Placental pericyte (primary cell): ENCODE measurements around the gene C6orf15. TPM values are rescaled to one million over a fixed set of nuclear protein-coding genes. Genes with fewer than 3 reads are reported as not detected.

Source experiments
- small RNA-seq: library from RNA; depleted of rRNA; stranded (forward); fragments of <200 nt; gene quantifications from one replicate; pipeline ENCODE3, GENCODE V24; 2012; ENCODE audit warnings: low replicate concordance
- total RNA-seq: library from RNA; depleted of rRNA; stranded (reverse); fragments of >200 nt; gene quantifications from 2 replicates; pipeline ENCODE4 v1.2.3, GENCODE V29; 2012

The C6orf15 gene
- total RNA-seq = not detected in 2 replicates

DNA sequence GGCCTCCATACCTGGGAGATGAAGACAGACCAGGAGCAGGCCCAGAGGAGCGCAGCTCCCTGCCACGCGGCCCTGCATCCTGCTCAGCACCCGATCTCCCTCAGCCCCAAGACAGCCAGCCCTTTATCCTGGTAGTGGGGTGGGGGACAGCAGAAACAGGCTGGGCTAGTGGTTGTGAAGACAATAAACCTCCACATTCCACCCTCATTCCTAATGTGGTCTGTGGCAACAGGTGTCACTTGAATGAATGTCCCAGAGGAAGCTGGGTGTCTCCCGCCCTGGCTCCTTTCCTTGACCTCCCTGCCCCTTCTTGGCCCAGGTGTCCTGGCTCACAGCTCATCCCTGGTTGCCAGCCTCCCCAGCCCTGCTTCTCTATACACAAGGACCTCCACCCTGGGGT, at the start of gene C6orf15:
Gene C6orf15 (minus strand): TSS at position 98 of the 400 bp plus-strand sequence. CDS start 20 bp downstream, at position 78.

DNA sequence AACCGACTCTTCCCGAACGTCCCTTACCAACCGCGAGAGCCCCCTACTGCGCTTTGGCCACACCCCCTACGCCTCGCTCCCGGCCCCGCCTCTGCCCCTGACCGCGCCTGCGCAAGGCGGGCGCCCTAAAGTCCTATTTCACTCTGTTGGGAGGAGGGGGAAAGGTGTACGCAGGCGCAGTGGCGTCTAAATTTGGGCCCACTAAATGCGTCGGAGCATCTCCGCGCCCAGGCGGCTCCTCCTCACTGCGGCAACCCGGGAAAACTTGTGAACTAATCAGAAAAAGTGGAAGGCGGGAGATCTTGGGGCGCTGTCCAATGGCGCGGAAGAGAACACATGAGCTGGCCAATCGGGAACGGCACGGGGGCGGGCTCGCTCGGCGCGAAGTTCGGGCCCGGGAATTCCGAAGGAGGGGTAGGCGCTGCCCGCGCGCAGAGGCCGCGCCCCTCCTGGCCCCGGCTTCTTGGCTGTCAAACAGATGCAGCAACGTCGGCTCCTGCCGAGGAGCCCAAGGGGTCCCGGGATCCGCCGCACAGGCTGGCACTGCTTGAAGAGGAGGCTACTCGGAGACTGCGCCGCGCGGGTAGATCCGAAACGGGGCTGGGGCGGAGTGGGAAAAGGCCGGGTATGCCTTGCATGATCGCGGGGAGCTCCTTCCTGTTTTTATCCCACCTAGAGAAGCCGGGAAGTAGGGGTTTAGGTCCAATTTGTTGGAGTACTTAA, 45.9 kb upstream of the C6orf15 start, which contains the start of gene TCF19:
Gene TCF19 (plus strand): TSS at position 450 of the 723 bp plus-strand sequence. CDS start 881 bp downstream, outside the sequence.

DNA sequence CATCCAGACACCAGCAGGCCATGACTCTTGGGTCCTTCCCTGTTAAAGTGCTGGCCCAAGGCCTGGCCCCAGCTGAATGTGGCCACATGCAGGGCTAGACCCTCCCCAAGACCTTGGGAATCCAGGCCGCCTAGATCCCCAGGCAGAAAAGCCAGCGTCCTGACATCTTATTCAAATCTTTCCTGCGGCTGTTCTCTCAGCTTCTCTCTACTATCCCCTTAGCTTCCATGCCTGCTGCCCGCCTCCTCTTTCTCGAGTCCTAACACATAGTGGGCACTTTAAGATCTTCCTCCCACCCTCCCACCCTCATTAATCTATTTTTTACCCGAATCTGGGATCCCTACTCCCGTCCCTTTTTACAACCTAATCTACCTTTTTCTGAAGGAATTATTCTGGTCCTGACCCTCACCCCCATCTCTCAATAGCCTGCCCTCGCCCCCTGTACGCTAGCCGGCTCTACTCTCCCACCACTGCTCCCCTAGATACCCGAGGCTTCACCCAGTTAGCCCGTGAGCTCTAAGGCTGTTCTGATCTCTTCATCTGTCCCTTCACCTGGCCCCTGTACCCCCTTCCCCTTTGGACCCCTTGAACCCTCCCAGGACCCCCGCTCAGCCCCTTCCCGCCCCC, 45.3 kb upstream of the C6orf15 start, which contains the start of gene CCHCR1:
Gene CCHCR1 (minus strand): TSS at position 290 of the 627 bp plus-strand sequence. CDS start 202 bp downstream, at position 88.

GRCh38 chr6:31138982-31139381, 26.6 kb upstream of the C6orf15 start, which contains the start of gene PSORS1C2:
Gene PSORS1C2, minus strand, starts transcription at chr6:31139066. Its CDS starts 40 bp downstream, at chr6:31139026.

GRCh38 chr6:31120151-31120915, 8.0 kb upstream of the C6orf15 start, which contains the start of gene CDSN:
Gene CDSN, minus strand, starts transcription at chr6:31120446. Its CDS starts 27 bp downstream, at chr6:31120419.

GRCh38 chr6:31114541-31114878, 2.1 kb upstream of the C6orf15 start, which contains the start of gene PSORS1C1:
Gene PSORS1C1, plus strand, starts transcription at chr6:31114800. Its CDS starts 14,833 bp downstream, at chr6:31129633.

Small RNA genes within 50 kb of the gene (small RNA-seq; reads per million reads assigned to genes)
- gene POLR2LP1 (not detected), gene RNU6-1133P (0.13 reads per million)

Other genes starting within 250 kb of the C6orf15 start
- gene DDR1, start 228.1 kb downstream of the C6orf15 start, total RNA-seq = 15.9 and 36.5 TPM in 2 replicates
- 9.4 and 17.6 TPM in 2 replicates for gene GTF2H4, start 204.4 kb downstream of the C6orf15 start, total RNA-seq
- gene VARS2, start 198.3 kb downstream of the C6orf15 start, total RNA-seq = 24.8 and 28.4 TPM in 2 replicates
- not detected in 2 replicates for gene SFTA2, start 180.4 kb downstream of the C6orf15 start, total RNA-seq
- gene MUCL3, start 171.6 kb downstream of the C6orf15 start, total RNA-seq = not detected in 2 replicates
- gene MUC21, start 128.9 kb downstream of the C6orf15 start, total RNA-seq = not detected in 2 replicates
- not detected in 2 replicates for gene MUC22, start 102.1 kb downstream of the C6orf15 start, total RNA-seq
- 1.3 and 2.3 TPM in 2 replicates for gene PSORS1C1, start 2.2 kb upstream of the C6orf15 start, total RNA-seq
- 0.14 TPM in 1 of 2 replicates, not detected in the other for gene CDSN, start 7.9 kb upstream of the C6orf15 start, total RNA-seq
- gene PSORS1C2, start 26.5 kb upstream of the C6orf15 start, total RNA-seq = not detected in 2 replicates
- gene CCHCR1, start 45.2 kb upstream of the C6orf15 start, total RNA-seq = 7.7 and 16.9 TPM in 2 replicates
- 0.66 and 57.8 TPM in 2 replicates for gene TCF19, start 46.0 kb upstream of the C6orf15 start, total RNA-seq
- gene POU5F1, start 58.1 kb upstream of the C6orf15 start, total RNA-seq = 0.29 TPM in 1 of 2 replicates, not detected in the other
- gene HLA-C, start 159.5 kb upstream of the C6orf15 start, total RNA-seq = 112 and 321 TPM in 2 replicates
- gene HLA-B, start 244.6 kb upstream of the C6orf15 start, total RNA-seq = 354 and 429 TPM in 2 replicates